HG03521 (cell line): Measurements from ENCODE around the gene VWA1.
"Not testable (repeated sequence)": the region's sequence is repeated elsewhere in the genome, so short reads cannot be mapped to it uniquely, and the experiment has no call there.

Experiments
- ATAC-seq: cut with Tn5 transposase; IDR thresholded peaks from one replicate; pipeline ENCODE4 v1.9.1; 2021; ENCODE audit warnings: mild to moderate bottlenecking, moderate library complexity; ENCODE audit not compliant: unreplicated experiment

VWA1 gene

GRCh38 chr1:1422465-1423244 lies 12.8 kb upstream of the VWA1 start:
- no peak for ATAC-seq

DNA sequence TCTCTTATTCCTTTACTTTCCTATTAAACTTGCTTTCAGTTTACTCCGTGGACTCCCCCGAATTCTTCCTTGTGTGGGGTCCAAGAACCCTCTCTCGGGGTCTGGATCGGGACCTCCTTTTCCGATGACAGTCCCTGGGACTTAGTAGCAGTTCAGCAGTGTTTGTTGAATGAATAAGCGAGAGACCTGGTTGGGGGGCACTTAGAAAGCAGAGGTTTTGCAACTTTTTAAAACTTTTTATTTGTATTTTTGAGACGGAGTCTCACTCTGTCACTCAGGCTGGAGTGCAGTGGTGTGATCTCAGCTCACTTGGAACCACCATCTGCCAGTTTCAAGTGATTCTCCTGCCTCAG lies 12.3 kb upstream of the VWA1 start:
- ATAC-seq = no peak

DNA sequence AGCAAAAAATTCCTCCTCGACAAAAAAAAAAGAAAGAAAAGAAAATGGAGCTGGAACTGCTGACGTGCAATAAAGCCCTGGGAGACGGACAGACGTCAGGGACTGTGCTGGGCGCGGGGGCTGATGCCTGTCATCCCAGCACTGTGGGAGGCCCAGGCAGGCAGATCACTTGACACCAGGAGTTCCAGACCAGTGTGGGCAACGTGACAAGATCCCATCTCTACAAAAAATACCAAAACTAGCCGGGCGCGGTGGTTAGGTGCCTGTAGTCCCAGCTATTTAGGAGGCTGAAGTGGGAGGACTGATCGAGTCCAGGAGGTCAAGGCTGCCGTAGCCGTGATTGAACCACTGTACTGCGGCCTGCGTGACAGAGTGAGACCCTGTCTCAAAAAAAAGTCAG lies 10.8 kb upstream of the VWA1 start:
- no peak for ATAC-seq

DNA sequence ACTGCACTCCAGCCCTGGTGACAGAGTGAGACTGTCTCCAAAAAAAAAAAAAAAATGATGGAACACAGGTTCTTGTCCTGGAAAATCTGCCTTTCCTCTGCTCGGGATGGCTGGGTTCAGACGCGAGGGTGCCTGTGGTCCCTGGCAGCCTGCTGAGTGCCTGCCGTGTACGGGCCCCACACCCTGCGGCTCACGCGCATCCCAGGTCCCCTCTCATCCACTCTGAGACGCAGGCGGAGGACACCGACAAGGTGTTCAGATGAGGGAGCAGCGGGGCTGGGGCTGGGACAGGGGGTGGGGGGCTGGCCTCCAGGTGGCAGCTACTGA lies 10.1 kb upstream of the VWA1 start:
- ATAC-seq = no peak

DNA sequence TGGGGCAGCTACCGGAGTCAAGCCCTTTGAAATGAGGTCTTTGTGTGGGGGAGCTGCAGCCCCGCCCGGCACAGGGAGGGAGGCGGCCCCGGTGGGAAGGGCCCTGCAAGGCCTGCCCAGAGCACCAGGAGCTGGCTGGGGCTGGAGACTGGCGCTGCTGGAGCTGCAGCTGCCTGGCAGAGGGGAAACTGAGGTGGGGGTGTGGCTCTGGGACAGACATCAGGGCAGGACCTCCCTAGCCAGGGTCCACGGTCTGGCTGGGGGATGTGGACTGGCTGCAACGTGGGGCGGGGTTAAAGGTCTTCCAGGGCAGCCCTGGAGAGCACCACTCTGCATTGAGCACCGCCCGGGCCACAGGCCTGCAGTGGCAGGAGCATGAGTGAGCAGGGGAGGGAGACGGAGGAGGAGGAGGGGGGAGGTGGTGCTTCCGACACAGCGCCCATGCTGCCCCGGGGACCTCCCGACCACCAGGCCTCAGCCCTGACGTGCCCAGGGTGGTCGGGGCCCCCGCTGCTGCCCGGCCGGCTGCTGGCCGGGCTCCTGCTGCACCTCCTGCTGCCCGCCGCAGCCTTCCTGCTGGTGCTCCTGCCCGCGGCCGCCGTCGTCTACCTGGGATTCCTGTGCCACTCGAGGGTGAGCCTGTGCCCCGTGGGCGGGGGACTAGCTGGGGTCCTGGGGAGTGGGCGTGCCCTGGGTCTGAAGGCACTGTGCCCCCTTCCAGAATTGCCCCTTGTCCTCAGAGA lies 9.6 kb upstream of the VWA1 start:
- ATAC-seq = no peak

- ATAC-seq = no peak
Observed at GRCh38 chr1:1426496-1427105, 8.9 kb upstream of the VWA1 start.

- no peak for ATAC-seq
Observed at GRCh38 chr1:1427106-1427819, 8.2 kb upstream of the VWA1 start.

- no peak for ATAC-seq
Observed at GRCh38 chr1:1427820-1428148, 7.7 kb upstream of the VWA1 start.

DNA sequence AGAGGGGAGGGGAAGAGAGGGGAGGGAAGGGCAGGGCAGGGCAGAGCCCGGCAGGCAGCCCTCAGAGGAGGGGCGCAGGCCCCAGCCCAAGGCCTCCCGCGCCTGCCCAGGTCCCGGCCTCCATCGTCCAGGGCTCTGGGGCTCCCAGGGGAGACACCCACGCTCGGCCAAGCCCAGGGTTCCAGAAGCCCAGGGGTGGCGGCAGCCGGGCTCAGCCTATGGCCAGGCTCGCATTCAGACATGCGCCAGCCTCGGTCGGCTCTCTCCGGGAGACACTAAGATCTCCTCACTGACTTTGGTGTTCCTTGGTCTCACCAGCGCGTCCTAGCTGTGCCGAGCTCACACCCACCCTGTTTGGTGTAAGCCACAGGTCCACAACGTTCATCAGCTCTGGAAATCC lies 7.3 kb upstream of the VWA1 start:
- ATAC-seq = no peak

DNA sequence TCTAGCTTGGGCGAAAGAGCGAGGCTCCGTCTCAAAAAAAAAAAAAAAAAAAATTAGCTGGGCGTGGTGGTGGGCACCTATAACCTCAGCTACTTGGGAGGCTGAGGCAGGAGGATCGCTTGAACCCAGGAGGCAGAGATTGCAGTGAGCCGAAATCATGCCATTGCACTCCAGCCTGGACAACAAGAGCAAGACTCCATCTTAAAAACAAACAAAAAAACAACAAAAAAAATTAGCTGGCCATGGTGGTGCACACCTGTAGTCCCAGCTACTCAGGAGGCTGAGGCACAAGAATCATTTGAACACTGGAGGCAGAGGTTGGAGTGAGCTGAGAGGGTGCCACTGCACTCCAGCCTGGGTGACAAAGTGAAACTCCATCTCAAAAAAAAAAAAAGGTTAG lies 6.5 kb upstream of the VWA1 start:
- ATAC-seq = not testable (repeated sequence)

DNA sequence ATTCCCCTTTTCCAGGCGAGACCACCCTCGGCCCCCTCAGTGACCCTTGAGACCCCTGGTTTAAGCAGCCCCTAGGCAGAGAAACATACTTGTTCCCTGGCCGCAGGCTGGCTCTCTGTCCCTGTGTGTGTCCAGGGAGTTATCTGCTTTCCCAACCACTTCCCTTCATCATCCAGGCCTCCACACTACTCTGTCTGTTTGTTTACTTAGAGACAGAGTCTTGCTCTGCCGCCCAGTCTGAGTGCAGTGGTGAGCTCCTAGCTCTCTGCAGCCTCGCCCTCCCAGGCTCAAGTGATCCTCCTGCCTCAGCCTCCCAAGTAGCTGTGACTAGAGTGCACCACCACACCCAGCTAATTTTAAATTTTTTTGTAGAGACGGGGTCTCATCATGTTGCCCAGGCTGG lies 5.8 kb upstream of the VWA1 start:
- no peak for ATAC-seq

DNA sequence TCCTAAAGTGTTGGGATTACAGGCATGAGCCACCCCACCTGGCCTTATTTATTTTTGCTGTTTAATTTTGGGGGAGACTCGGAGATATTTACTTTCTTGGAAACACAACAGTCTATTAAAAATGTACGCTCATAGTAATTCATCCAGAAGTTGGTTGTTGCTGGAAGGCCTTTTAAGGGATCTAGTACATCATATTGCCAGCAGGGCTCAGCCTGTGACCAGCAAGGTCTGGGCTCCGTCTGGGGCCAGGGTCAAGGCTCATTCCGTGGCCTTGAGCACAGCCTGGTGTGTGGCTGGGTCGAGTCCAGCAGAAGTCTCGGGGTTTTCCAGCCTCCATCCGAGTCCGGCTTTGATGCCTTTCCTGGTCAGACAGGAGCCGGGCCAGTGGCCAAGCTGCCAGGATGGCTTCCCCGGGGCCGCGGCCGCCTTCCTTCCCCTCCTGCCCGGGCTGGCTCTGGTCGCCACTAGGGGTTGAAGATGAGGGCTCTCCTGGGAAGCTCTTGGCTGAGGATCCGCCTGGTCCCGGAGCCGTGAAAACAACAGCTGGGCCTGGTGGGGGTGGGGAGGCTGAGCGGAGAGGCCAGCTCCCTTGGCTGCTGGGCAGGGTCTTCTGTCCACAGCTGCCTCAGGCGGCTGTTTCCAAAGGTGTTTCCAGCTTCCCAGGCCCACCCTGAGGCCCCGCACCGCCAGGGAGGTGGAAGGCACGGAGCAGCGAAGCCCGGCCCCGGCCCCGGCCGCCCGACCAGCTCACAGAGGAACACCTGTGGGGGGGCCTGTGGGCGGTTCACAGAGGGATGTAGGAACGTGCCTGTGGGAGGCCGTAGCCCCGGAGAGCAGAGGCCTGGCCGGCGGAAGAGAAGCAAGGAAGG lies 5.1 kb upstream of the VWA1 start:
- ATAC-seq = no peak

DNA sequence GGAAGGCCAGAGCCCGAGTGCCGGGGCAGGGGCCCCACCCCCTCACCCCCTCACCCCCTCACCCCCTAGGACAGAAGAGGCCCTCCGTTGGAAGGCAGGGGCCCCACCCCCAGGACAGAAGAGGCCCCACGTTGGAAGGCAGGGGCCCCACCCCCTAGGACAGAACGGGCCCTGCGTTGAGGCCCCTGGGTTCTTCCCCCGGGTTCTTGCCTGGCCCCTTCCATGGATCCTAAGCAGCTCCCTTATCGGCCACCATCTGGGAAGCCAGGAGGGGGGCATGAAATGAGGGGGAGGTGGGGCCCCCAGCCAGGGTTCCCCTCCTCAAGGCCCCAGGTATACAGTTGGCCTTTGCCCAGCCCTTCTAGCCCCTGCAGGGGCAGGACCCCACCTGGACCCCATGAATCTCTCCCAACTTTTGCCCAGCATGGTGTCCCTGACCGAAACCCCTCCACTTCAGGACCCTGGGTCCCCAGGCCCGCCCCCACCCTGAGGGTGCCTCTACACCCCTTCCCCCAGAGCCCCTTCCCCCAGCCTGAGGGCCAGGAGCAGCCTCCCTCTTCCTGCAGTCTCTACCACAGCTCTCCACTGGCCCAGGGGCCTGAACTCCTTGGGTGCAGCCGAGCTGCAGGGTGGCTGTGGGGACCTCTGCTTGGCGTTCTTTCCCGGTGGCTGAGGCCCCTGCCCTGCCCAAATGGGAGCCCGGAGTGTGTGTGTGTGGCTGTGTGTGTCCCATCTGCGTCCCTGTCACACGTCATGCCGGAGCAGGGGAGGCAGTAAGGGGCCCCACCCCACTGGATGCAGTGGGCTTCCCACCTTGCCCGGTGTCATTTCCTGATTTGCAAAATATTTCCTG lies 4.3 kb upstream of the VWA1 start:
- ATAC-seq = no peak

DNA sequence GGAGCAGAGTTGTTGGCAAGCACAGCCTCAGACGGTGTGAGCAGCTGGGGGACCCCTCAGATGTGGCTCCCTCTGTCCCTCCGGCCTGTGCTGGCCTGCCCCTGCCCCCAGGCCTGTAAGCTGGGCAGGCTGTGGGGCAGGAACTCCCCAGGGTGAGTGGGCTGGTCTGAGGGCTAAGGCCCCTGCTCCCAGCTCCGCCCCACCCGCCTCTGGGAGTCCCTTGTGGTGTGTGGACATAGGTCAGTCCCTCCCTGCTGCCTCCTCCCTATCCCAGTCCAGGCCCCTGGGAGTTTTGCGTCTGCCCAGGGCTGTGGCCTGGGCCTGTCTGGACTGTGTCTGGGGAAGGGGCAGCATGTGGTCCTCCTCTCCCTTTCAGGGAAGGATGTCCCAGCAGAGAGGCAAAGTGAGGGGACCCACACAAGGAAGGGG lies 3.6 kb upstream of the VWA1 start:
- ATAC-seq = no peak

- ATAC-seq = no peak
Observed at GRCh38 chr1:1432274-1432950, 3.1 kb upstream of the VWA1 start.

- no peak for ATAC-seq
Observed at GRCh38 chr1:1432951-1433803, 2.3 kb upstream of the VWA1 start.

GRCh38 chr1:1433804-1434130 lies 1.7 kb upstream of the VWA1 start:
- ATAC-seq = no peak

GRCh38 chr1:1434131-1434823 lies 1.2 kb upstream of the VWA1 start:
- ATAC-seq = no peak
